AG10803 (cell line): ENCODE data around the gene PKN2.
A peak's percentile ranks its signal among the peaks of the same experiment; 100 is the strongest.
"Not testable (repeated sequence)": the region's sequence is repeated elsewhere in the genome, so short reads cannot be mapped to it uniquely, and the experiment has no call there.

Source experiments
- DNase-seq: peaks from one replicate; pipeline ENCODE4 v3.0.0; 2010; ENCODE audit warnings: low read depth
- H3K4me3 ChIP-seq: 2 replicates; pipeline ENCODE4 v1.5.1; 2011; ENCODE audit warnings: mild to moderate bottlenecking, low read length, control low read depth
- CTCF ChIP-seq: conservative IDR thresholded peaks from 2 replicates; pipeline ENCODE4 v1.5.1; 2011; ENCODE audit warnings: mild to moderate bottlenecking, low read length, control low read depth, inconsistent platforms

The PKN2 gene

DNA sequence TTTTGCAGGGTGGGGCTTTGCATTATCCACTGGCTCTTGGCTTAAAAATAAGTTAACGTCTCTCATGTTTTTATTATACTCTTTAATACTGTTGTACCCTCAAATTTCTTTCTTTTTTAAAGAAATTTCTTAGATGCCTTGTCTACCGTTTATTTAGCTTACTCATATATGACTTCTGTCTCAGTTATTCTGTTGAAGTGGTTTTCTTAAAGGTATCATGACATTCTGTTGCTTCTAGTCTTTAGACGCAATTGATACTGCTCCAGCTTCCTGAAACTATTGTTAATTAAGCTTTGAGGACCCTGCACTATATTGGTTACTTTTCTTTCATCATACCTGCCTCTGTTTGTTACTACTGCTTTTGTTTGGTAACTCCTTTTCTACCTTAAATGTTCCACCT, 11.7 kb downstream of the PKN2 start:
- DNase-seq: no peak
- no peak overlapping the region for H3K4me3 ChIP-seq
- TF ChIP-seq CTCF: no peak

GRCh38 chr1:88697503-88697902, 13.4 kb downstream of the PKN2 start:
- peak; percentile 48 for DNase-seq
- no peak for TF ChIP-seq CTCF
- H3K4me3 ChIP-seq: no peak overlapping the region

DNA sequence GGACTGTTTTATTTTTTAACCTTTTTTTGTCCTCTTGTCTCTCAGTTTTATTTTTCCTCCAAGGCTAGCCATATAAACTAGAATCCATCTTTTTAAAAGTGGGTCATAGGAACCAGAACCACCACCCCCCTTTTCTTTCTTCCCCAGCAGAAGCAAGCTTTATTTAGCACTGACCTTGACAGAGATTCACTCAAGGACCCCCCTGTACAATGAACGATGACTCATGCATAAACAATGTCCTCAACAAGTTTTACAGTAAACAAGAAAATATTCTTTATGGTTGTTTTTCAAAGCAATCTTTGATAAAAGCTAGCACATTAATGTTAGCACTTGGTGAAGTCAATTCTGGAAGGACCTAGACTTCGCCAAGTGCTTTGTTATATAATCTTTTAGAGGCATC, 14.1 kb downstream of the PKN2 start:
- no peak overlapping the region for H3K4me3 ChIP-seq
- no peak for TF ChIP-seq CTCF
- DNase-seq: no peak

GRCh38 chr1:88698764-88699163, 14.7 kb downstream of the PKN2 start:
- H3K4me3 ChIP-seq: no peak overlapping the region
- DNase-seq: no peak
- TF ChIP-seq CTCF: no peak

DNA sequence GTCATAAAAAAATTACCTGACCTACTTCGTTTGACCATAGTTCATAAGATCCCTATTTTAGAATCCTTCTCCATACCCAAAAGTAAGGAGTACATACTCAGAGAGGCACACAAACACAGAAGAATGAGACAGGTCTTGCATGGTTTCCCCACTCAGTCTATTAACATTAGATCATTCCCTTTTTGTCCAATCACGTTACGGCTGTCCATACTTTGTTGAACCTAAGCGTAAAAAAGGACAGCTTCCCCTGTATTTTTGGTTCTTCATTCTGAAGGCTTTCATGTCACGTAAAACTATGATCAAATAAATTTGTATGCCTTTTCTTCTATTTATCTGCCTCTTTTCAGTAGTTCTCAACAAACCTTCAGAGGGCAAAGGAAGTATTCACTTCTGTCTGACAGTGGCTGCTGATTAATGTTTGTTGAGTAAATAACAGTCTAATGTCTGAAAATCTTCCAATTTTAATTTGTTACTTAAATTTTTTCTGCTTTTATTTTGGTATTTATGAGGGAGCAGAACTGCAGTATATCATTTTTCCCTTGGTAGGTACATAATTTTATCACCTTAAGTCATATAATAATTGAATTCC, 16.4 kb downstream of the PKN2 start:
- no peak for TF ChIP-seq CTCF
- H3K4me3 ChIP-seq: no peak overlapping the region
- DNase-seq: no peak

DNA sequence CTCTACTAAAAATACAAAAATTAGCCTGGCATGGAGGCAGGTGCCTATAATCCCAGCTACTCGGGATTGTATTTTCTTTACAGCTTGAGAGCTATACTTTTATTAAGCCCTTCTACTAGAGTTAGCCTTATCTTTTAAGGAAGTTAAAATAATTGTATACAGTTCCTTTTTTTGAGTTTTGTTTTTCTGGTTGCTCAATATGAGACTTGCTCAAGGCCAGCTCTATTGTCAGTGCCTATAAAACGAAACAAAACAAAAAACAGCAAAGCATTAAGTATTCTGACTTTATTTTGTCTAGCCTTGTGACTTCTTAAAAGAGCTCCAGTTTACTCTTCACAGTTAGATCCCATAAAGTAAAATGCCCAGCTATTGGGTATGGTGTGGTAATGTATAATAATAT, 17.2 kb downstream of the PKN2 start:
- TF ChIP-seq CTCF: no peak
- DNase-seq: no peak
- no peak overlapping the region for H3K4me3 ChIP-seq

GRCh38 chr1:88701793-88702192, 17.7 kb downstream of the PKN2 start:
- DNase-seq: peak; percentile 11
- not testable (repeated sequence) for H3K4me3 ChIP-seq

DNA sequence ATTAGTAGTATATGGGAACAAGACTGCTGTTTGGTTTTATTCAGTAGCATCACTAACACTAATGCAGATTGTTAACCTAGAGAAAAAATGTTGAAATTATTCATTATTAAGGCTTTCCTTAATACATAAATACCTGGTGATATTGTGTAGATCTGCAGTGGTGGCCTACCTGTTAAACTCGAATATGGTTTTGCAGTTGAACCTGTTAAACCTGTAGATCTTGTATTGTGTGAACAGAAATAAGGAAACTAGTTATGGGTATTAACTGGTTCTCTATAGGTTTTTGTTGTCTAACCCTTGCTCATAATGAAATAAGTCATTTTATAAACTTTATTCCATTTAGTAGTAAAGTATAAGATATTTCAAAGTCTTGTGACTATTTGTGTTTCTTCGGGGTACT, 23.9 kb downstream of the PKN2 start:
- TF ChIP-seq CTCF: no peak
- H3K4me3 ChIP-seq: no peak overlapping the region
- DNase-seq: no peak

- H3K4me3 ChIP-seq, DNase-seq: not testable (repeated sequence)
Observed at GRCh38 chr1:88712907-88713306, 28.8 kb downstream of the PKN2 start.

- not testable (repeated sequence) for DNase-seq, H3K4me3 ChIP-seq
Observed at GRCh38 chr1:88716571-88716970, 32.5 kb downstream of the PKN2 start.
